Stimulated activated CD4-positive, alpha-beta T cell treated with anti-CD3 and anti-CD28 coated beads, Interleukin-1b, Interleukin-23, amount 100 ng/mL, for 1 hour (primary cell): Measurements from ENCODE around the gene ZNF148.
A peak's percentile ranks its signal among the peaks of the same experiment; 100 is the strongest.
"Not testable (repeated sequence)": the region's sequence is repeated elsewhere in the genome, so short reads cannot be mapped to it uniquely, and the experiment has no call there.

Experiments
- DNase-seq, 2 donors: peaks; one replicate each; pipeline ENCODE4 v3.0.0-alpha.2; 2020; ENCODE audit warnings: low read depth in 2 of 2

ZNF148 gene

GRCh38 chr3:125375950-125376679 lies 990 bp upstream of the ZNF148 start:
- DNase-seq, result no peak

- no peak for DNase-seq
Observed at GRCh38 chr3:125374501-125374995, 577 bp downstream of the ZNF148 start.

- DNase-seq, result no peak
Observed at GRCh38 chr3:125367403-125368230, 7.5 kb downstream of the ZNF148 start.

GRCh38 chr3:125366132-125366531 lies 9.0 kb downstream of the ZNF148 start:
- no peak for DNase-seq

- no peak for DNase-seq
Observed at GRCh38 chr3:125359700-125360099, 15.4 kb downstream of the ZNF148 start.

GRCh38 chr3:125358923-125359322 lies 16.2 kb downstream of the ZNF148 start:
- DNase-seq, result no peak

- DNase-seq, result no peak
Observed at GRCh38 chr3:125357837-125358236, 17.3 kb downstream of the ZNF148 start.

- peak in 1 of 2 donors; percentile 13 for DNase-seq
Observed at GRCh38 chr3:125357032-125357658, 18.0 kb downstream of the ZNF148 start.

GRCh38 chr3:125356140-125357026 lies 18.7 kb downstream of the ZNF148 start:
- DNase-seq, result no peak

GRCh38 chr3:125353659-125354058 lies 21.5 kb downstream of the ZNF148 start:
- DNase-seq, result no peak

- no peak for DNase-seq
Observed at GRCh38 chr3:125353128-125353527, 22.0 kb downstream of the ZNF148 start.

GRCh38 chr3:125351814-125352456 lies 23.2 kb downstream of the ZNF148 start:
- no peak for DNase-seq

- DNase-seq, result no peak
Observed at GRCh38 chr3:125351152-125351551, 24.0 kb downstream of the ZNF148 start.

- DNase-seq, result no peak
Observed at GRCh38 chr3:125350597-125350996, 24.5 kb downstream of the ZNF148 start.

- no peak for DNase-seq
Observed at GRCh38 chr3:125349556-125350165, 25.5 kb downstream of the ZNF148 start.

- no peak for DNase-seq
Observed at GRCh38 chr3:125349055-125349454, 26.1 kb downstream of the ZNF148 start.

- DNase-seq, result not testable (repeated sequence)
Observed at GRCh38 chr3:125343367-125343766, 31.8 kb downstream of the ZNF148 start.

GRCh38 chr3:125340121-125340520 lies 35.0 kb downstream of the ZNF148 start:
- no peak for DNase-seq

- no peak for DNase-seq
Observed at GRCh38 chr3:125337506-125337905, 37.6 kb downstream of the ZNF148 start.
